NB4 (cell line): ENCODE data around the gene METRN.

Experiments
- POLR2A ChIP-seq: IDR thresholded peaks from 2 replicates; pipeline ENCODE4 v1.6.1; 2011; ENCODE audit warnings: mild to moderate bottlenecking; ENCODE audit not compliant: insufficient read length; ENCODE audit errors: extremely low read depth
- TF ChIP-seq, protein P1 (sequence below): IDR thresholded peaks from one replicate; pipeline ENCODE4 v1.5.1; 2012; ENCODE audit warnings: low read depth, low read length
- TF ChIP-seq, protein P2 (sequence below): IDR thresholded peaks from 2 replicates; pipeline ENCODE4 v1.6.1; 2011; ENCODE audit warnings: low read depth, low read length

DNA sequence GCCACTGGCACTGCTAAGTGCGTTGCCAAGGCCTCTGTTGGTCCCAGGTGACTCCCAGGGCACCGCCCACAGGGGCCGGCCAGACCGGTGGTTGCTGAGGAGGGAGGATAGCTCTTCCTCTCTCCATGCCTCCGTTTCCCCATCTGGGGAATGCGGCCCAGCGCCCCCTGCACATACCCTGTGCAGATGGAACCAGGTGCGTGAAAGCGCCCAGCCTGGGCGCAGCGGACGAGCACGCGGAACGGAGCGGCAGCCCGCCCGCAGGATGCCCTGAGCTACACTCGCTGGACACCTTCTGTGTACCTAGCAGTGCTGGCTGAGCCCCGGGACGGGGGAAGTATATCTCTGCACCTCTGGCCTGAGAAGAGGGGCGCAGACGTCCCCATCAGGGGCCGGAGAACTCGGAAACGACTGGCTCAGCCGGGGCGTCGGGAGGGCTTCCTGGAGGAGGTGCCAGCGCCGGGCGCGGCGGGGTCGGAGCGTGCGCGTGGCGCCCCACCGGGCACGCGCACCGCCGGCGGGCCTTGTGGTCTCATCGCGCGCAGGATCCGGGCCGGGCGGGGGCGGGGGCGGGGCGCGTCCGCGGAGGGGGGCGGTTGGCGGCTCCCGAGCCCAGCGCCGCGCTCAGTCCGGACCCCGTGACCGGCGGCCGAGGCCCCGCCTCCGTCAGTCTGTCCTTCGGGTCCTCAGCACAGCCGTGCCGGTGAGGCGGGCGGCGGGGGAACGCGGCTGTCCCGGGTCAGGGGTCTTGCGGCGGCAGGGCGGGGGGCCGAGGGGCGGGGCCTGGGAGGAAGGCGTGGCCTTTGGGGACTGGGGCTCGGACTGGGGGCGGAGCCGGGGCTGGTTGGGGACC, 11.7 kb downstream of the METRN start, which contains the start of the genes CCDC78 and HAGHL:
- TF ChIP-seq, protein P1, sequence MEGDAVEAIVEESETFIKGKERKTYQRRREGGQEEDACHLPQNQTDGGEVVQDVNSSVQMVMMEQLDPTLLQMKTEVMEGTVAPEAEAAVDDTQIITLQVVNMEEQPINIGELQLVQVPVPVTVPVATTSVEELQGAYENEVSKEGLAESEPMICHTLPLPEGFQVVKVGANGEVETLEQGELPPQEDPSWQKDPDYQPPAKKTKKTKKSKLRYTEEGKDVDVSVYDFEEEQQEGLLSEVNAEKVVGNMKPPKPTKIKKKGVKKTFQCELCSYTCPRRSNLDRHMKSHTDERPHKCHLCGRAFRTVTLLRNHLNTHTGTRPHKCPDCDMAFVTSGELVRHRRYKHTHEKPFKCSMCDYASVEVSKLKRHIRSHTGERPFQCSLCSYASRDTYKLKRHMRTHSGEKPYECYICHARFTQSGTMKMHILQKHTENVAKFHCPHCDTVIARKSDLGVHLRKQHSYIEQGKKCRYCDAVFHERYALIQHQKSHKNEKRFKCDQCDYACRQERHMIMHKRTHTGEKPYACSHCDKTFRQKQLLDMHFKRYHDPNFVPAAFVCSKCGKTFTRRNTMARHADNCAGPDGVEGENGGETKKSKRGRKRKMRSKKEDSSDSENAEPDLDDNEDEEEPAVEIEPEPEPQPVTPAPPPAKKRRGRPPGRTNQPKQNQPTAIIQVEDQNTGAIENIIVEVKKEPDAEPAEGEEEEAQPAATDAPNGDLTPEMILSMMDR, result no peak
- TF ChIP-seq POLR2A, result no peak
- TF ChIP-seq, protein P2, sequence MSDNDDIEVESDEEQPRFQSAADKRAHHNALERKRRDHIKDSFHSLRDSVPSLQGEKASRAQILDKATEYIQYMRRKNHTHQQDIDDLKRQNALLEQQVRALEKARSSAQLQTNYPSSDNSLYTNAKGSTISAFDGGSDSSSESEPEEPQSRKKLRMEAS, result 0 out of 2 replicates have a peak, but pooled peaks have one; percentile 34
